GM21360 (cell line): ENCODE results near the gene EFCAB8.
"Not testable (repeated sequence)": the region's sequence is repeated elsewhere in the genome, so short reads cannot be mapped to it uniquely, and the experiment has no call there.

Source experiments
- ATAC-seq: cut with Tn5 transposase; IDR thresholded peaks from one replicate; pipeline ENCODE4 v1.9.1; 2021; ENCODE audit warnings: mild to moderate bottlenecking, moderate library complexity; ENCODE audit not compliant: unreplicated experiment

EFCAB8 gene

DNA sequence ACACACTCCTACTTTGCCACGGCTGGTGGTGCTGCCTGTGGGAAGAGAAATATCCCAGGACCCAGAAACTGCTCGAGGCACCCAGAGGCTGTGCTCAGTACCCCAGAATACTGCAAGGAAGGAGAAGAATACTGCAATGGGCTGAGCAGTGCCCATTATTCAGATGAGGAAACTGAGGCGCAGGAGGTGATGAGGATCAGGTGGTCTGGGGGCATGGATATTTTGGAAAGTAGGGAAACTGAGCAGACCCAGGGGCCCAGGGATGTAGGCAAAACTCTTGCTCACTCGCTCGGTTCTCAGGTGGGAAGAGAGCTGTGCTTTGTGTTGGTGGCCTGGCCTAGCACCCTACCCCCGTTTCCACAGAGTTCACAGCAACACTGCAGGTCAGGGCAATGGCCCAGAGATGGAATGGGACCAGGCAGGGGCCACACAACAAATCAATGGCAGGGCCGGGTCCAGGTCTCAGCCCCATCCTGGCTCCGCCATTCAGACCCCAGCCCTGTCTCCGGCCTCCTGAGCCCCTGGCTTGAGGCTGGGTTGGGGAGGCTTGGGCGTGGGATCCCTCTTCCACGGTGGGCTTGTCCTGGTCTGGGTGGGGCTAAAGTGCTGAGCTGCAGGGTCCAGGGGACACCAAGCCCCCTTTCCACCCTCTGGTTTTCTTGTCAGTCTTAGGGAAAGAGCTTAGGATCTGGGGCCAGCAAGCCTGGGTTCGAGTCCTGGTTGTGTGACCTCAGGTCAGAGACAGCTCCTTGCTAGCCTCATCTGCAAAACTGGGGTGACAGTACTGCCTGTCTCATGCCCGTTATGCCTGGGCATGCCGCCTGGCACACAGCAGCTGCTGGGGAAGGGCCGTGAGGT is 111.6 kb downstream of the EFCAB8 start:
- ATAC-seq = no peak

- no peak for ATAC-seq
Measured at GRCh38 chr20:32970973-32971300, 112.2 kb downstream of the EFCAB8 start.

- ATAC-seq = peak; percentile 18
Measured at GRCh38 chr20:32971703-32972161, 113.0 kb downstream of the EFCAB8 start.

DNA sequence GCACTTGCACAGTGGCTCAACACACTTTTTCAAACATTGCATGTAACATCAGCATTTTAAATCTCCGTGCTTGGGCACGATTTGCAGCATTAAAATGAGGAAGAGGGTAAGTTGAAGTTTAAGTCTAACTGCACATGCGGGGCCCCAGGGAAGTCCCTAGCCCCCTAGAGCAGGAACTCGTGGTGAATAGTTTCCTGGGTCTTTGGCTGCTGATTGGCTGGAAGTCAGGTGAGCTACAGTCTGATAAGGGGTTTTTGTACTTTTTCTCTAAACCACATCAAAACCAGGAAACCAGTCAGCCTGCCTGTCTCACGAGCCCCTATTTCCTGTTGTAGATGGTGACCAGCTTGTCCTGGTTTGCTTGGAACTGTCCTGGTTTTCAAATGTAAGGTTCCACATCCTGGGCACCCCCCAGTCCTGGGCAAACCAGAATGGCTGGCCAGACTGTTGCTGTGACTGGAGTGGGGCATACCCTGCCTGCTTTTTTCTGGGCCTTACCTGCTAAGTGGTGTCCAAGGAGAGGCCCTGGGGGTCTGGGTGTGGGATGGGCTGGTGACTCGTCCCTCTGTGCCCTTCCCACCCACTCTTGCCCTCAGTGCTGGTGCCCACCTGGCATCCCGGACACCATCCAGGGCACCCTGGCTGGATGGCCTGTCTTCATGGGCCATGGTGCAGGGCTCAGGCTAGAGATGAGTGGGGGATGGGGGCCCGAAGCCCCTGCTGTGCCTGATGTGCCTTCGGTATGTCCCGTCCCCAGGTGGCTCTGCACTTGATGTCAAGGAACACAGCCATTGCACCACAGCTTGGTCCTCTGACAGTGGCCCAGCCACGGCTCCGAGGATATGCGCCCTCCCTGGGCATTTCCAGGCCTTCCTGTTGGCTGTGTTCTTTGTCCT is 113.7 kb downstream of the EFCAB8 start:
- peak; percentile 71 for ATAC-seq

GRCh38 chr20:32973077-32973717 is 114.5 kb downstream of the EFCAB8 start:
- no peak for ATAC-seq

- not testable (repeated sequence) for ATAC-seq
Measured at GRCh38 chr20:32974204-32975064, 115.7 kb downstream of the EFCAB8 start.

DNA sequence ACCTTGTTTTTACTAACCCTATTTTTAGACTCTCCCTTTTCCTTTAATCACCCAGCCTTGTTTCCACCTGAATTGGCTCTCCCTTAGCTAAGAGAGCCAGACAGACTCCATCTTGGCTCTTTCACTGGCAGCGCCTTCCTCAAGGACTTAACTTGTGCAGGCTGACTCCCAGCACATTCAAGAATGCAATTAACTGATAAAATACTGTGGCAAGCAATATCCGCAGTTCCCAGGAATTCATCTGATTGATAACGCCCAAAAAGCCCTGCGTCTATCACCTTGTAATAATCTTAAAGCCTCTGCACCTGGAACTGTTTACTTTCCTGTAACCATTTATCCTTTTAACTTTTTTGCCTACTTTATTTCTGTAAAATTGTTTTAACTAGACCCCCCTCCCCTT is 116.4 kb downstream of the EFCAB8 start:
- not testable (repeated sequence) for ATAC-seq

DNA sequence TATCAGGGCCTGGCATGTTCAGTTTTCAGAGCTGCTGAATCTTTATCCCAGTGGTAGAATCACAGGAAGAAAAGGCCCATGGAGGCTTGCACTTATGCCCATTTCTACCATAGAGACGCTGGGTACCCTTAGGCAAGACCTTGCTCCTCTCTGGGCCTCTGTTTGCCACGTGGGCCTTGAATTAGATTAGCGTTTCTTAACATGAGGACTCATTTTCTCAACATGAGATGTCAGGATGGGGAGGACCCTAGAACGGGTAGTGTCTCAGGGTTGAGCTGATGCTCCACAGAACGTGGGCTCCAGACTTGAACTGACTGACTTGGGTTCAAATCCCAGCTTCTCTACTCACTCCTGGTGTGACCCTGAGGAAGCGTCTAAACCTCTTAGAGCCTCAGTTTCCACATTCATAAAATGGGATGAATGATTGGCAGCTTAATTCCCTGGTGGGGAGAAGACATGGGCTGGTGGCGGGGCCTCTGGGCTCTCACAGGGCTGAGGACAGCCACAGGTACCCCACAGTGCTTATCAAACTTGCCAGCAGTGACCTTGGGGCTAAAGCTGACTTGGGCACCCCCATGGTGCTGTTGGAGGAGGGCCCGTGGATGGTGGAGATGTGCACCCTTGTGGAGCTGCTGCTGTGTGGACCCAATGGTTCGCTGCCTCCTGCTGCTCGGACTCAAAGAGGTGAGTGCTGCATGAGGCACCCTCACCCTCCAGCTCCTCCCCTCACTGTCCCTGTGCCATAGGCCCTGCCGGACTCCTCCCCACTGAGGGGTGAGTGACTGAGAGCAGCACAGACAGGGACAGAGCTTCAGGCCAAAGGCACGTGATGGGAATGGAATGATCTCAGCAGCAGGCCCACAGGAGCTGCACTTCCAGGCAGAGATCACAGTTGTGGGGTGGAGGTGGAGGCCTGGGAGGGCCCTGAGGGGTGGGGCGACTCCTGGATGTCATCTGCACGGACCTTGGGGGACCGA is 117.3 kb downstream of the EFCAB8 start:
- no peak for ATAC-seq

DNA sequence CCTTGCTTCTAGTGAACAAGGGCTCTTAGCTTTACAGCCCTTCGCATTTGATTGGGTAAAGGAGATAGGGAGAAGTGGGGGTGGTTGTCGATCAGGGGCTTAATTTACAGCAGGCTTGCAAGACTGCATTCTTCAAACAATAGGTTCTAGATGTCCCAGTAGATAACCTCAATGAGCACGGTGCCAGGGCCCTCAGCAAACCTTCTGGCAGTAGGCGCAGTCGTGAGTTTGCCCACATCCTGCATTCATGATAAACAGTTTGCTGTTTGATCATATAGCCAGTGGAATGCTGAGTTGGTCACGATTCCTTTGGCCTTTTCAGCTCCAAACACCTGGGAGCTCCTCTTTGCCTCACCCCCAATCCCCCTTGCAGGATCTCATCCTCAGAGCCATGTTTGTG is 118.0 kb downstream of the EFCAB8 start:
- no peak for ATAC-seq

- no peak for ATAC-seq
Measured at GRCh38 chr20:32977281-32978008, 118.7 kb downstream of the EFCAB8 start.

GRCh38 chr20:32978009-32978335 is 119.2 kb downstream of the EFCAB8 start:
- no peak for ATAC-seq

GRCh38 chr20:32979201-32979998 is 120.7 kb downstream of the EFCAB8 start:
- ATAC-seq = no peak

DNA sequence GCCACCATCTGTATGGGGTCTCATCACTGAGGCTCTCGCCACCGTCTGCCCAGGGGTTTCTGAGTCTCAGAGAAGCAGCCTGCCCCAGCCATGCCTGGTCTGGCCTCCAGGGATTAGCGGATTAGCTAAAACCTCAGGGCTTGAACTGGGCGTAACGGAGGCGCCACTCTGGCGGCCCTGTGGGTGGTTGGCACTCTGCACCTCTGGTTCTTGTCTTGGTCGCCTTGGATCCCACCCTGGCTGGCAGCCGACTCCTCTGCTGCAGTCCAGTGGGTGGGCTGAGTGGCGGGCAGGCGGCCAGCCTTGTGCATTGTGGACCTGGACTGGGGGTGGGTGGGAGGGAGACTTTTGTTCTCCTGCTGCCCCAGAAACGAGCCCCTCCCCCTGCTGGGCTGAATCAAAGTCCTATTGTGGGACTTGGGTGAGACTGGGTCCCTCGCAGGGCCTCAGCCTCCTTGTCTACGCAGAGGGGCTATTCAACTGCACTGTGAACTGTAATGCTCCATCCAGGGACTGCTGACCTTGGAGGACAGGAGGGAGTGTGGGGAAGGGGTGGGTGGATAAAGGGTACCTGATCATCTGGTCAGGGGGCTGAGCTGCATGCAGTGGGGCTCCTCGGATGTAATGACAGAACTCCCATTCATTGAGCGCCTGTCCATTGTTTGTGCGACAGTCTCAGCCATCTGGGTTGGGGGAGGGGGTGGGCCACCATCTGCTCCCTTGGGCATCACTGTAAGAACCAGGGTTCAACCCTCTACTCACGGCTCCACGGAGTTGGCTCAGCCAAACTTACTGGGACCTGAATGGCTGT is 121.6 kb downstream of the EFCAB8 start:
- ATAC-seq = no peak

DNA sequence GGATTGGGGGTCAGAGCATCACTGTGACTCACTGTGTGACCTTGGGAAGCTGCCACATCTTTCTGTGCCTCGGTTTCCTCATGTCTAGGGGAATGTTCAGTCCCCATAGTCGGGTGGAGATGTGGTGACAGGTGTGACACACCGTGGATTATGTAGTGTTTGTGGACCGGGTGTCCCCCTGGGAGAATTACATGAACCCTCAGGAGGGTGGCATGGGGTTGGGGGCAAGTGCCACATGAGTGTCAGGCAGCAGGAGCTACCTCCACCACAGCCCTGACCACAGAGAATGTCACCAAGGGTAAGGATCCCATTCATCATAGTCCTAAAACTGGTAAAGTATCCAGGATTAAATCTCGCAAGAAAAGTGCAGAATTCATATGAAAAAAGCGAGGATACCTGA is 122.3 kb downstream of the EFCAB8 start:
- no peak for ATAC-seq

GRCh38 chr20:32982617-32983458 is 124.1 kb downstream of the EFCAB8 start:
- ATAC-seq = no peak

DNA sequence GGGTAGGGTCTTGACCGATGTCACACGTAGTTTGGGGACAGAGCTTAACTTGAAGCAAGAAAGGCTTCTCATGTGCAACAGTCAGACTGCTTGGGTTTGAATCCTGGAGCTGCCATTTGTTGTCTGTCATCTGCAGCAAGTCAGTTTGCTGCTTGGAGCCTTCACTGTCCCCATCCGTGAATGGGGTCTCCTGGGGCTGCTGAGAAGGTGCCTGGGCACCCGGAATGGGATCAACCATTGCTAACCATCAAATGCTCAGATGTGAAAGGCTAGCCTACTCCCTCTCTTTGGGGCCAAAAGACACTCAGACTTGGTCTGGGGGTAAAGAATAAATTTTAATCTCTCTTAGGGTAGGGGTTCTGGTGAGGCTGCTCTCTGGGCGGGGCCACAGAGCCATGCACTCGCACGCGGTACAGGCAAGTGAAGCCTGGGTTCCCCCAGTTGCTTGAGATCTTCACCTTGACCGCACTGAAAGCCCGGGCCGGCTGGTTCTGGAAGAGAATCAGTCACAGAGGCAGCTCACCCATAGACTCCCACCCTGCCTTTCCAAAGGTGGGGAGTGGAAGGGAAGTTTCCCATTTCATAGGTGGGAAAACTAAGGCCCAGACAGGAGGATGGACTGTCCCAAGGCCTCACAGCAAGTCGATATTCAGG is 124.9 kb downstream of the EFCAB8 start:
- no peak for ATAC-seq
